Erythroblast (primary cell): ENCODE measurements around the gene BBS7.

Source experiments
- GATA1 ChIP-seq: IDR thresholded peaks from 2 replicates; pipeline ENCODE4 v1.6.1; 2011; ENCODE audit warnings: low read depth, mild to moderate bottlenecking, control low read depth, low read length, moderate library complexity
- POLR2A ChIP-seq: IDR thresholded peaks from 2 replicates; pipeline ENCODE4 v1.6.1; 2011; ENCODE audit warnings: mild to moderate bottlenecking, low read length

GRCh38 chr4:121842862-121843261 lies 27.4 kb downstream of the BBS7 start:
- TF ChIP-seq POLR2A (no peak), GATA1 (no peak)
